HuH-7 (cell line): ENCODE data around the gene MPST.

ENCODE experiments used
- DNase-seq: peaks from one replicate; pipeline ENCODE4 v3.0.0; 2011; ENCODE audit warnings: low spot score

MPST gene

DNA sequence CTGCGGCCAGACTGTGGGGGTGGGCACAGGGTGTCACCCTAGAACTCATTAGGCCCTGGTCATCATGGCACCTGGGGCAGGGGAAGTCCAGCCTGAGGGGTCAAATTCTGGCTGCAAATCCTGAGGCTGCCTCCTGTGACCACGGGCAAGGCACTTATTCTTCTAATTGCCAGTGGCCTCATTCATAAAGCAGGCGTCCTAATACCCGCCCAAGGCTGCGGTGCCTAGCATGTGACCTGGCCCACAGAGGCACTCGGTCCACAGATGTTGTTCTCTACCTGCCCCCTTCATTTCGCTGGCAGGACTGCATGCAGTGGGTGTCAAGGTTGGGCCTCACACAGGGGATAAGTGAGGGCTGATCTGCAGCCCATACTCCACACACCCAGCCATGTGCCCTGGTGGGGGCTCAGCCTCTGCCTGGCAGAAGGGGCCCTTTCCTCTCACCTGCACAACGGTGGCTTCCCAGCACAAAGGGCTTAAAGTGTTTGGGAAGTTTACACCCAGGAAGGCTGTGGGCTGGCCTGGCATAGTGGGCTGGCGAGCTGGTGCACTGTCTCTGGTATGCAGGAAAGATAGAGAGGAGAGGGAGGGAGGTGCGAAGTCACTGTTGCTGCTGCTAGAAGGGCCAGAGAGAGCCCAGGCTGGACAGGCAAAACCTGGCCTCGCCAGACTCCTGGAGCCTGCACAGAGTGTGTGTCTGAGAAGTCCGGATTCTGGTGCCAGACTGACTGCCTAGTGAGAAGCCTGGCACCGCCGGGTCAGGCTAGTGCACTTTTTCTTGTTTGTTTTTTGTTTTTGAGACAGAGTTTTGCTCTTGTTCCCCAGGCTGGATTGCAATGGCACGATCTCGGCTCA is 3.2 kb downstream of the MPST start:
- DNase-seq = no peak

DNA sequence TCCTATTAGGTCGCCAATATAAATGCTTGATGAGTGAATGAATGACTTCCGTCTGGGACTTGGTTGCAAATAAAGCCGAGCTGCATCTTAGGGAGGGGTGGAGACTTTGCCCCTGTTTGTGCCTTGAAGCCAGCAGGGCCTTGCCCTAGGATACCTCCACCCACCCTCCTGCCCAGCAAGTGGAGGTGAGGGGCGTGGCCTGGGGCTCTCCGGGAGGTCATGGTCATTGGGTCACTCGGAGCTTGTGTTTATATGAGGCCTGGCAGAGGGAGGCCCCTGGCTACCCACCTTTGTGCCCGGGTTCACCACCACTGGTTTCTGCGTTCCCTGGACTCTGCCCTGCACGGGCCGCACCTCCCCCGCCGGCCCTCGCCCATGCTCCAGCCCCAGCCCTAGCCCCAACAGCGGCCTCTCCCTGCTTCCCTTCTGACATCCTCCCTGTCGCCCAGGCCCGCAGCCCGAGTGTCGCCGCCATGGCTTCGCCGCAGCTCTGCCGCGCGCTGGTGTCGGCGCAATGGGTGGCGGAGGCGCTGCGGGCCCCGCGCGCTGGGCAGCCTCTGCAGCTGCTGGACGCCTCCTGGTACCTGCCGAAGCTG is 4.3 kb downstream of the MPST start:
- no peak for DNase-seq

DNA sequence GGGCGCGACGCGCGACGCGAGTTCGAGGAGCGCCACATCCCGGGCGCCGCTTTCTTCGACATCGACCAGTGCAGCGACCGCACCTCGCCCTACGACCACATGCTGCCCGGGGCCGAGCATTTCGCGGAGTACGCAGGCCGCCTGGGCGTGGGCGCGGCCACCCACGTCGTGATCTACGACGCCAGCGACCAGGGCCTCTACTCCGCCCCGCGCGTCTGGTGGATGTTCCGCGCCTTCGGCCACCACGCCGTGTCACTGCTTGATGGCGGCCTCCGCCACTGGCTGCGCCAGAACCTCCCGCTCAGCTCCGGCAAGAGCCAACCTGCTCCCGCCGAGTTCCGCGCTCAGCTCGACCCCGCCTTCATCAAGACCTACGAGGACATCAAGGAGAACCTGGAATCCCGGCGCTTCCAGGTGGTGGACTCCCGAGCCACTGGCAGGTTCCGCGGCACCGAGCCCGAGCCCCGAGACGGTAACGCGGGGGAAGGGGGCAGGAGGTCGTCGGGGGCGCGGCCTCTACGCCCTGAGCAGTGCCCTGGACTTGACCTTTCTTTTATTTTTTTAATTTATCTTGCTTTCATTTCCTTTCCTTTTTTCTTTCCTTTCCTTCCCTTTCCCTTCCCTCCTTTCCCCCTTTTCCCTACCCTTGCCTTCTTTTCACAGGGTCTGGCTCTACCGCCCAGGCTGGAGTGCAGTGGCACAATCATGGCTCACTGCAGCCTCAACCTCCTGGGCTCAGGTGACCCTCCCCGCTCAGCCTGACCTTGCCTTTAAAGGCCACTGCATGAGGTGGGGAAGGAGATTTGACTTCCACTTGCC is 5.0 kb downstream of the MPST start:
- no peak for DNase-seq

DNA sequence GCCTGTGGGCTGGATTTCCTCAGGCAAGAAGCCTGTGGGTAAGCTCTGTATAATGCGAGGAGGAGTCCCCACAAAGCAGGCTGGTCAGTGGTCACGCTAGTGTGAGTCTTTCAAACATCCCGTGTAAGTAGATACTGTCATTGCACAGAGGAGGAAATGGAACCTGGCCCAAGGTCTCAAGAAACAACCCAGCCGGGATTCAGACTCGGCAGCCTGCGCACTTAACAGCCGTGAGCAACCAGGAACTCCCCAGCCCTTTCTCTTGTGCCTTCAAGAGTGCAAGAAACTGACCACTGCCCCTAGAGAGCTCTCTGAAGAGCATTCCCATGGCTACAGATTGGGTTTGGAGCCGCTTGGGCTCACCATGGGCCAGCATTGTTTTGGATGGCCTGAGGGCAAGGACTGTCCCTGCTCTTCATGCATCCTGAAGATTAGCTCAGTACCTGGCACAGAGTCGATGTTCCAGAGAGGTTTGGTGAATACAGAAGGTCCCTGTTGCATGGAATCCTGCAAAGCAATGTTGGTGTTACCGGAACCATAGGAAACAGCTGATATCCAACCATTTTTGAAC is 6.0 kb downstream of the MPST start:
- no peak for DNase-seq

DNA sequence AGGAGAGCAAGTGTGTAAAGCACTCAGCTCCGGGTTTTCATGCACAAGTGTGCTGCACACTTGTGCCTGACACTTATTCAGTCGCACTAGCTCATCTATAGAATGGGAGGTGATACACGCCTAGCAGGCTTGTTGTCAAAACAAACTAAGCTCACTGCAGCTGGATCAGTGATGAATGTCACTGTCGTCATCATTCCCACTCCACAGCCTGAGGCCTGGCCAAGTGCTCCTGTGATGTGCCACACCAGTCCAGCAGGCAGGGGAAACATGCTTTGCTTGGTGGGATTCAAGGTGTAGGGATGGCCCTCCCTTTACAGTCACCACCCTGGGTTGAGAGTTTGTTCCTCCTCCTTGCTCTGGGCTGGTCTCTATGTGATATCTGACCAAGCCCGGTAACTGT is 6.8 kb downstream of the MPST start:
- no peak for DNase-seq

DNA sequence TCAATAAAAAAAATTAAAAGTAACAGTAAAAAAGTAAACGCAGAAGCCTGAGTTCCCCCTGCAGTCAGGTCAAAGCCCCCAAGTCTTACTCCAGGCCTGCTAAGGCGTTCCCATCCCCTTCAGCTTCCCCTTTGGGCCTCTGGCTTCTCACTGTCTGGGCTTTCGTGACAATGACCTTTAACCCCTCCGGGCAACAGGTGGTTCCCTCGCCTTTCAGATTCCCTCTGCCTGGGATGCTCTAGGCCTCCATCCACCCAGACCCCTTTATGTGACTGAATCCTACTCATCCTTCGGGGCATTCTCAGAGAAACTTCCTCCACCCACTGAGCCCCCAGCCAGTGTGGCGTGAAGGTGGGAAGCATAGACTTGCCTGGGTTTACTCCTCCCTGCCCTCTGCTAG is 8.0 kb downstream of the MPST start:
- DNase-seq = no peak

DNA sequence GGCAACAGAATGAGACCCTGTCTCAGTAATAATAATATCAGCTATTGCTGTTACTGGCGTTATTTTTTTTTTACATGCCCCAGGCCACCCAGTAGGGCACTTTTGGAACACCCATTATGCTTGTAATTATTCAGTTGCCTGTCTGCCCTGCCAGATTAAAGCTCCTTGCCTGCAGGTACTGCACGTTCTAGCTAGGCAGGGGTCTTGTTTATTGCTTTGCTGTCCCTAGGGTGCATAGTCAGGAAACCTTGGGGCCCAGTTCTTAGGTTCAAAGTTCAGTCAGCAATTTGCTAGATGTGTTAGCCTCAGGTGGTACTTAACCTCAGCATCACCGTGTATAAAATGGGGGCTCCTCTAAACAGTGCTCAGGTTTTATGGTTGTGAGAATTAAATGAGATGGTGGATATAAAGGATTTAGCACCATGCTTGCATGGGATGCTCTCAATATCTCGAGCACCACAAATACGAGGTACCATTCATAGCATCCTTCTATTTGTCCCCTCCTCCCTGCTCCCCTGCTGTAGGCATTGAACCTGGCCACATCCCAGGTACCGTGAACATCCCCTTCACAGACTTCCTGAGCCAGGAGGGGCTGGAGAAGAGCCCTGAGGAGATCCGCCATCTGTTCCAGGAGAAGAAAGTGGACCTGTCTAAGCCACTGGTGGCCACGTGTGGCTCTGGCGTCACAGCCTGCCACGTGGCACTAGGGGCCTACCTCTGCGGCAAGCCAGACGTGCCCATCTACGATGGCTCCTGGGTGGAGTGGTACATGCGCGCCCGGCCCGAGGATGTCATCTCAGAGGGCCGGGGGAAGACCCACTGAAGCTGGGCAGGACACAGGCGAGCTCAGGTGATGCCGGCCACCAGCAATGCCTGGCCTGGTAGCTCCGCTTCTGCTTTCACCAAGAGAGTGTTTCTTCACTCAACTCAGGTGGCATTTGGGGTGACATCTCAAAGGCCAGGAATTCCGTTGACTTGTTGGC is 9.4 kb downstream of the MPST start:
- DNase-seq = no peak

DNA sequence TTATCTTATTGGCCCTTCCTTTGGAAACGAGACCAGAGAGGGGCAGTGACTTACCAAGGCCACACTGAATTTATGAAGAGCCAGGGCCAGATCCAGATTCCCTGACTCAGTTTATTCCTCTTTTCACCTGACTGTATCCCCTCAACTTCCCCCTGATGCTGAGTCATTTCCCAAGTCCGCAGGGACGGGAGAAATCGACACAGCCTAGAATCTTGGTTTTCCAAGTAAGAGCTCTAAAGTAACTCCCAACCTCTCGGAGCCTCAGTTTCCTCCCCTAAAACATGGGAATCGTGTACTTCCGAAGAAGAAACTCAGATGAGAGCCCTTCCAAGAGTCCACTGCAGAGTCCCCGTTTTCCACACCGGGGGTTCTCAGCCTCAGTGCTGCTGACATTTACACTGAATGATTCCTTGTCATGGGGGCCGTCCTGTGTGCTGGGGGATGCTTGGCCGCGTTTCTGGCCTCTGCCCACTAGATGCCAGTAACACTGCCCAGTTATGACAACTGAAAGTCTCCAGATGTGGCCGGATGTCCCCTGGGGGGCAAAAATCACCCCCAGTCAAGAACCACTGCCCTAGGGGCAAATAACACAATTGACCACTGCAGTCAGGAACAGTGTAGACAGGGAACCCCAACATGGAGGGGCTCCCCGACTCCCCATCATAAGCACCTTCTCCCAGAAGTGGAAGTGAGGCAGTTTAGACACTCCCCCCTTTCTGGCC is 11.2 kb downstream of the MPST start:
- DNase-seq = no peak

DNA sequence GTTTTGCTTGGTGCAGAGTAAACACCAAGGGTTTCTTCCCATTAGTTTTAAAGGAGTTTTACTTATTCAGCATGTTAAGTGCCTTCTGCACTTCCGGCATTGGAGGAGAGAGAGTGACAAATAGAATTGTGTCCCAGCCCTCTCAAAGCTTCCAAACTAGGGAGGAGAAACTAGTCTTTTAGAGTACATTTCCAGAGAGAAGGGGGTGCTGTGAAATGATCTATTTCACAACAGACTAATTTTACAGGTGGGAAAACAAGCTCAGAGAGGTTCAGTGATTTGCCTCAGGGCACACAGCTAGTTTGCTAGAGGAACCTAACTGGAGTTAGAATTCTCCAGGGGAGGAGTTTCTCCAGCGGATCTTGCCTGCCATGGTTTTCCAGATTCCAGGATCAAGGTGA is 12.6 kb downstream of the MPST start:
- DNase-seq = no peak

DNA sequence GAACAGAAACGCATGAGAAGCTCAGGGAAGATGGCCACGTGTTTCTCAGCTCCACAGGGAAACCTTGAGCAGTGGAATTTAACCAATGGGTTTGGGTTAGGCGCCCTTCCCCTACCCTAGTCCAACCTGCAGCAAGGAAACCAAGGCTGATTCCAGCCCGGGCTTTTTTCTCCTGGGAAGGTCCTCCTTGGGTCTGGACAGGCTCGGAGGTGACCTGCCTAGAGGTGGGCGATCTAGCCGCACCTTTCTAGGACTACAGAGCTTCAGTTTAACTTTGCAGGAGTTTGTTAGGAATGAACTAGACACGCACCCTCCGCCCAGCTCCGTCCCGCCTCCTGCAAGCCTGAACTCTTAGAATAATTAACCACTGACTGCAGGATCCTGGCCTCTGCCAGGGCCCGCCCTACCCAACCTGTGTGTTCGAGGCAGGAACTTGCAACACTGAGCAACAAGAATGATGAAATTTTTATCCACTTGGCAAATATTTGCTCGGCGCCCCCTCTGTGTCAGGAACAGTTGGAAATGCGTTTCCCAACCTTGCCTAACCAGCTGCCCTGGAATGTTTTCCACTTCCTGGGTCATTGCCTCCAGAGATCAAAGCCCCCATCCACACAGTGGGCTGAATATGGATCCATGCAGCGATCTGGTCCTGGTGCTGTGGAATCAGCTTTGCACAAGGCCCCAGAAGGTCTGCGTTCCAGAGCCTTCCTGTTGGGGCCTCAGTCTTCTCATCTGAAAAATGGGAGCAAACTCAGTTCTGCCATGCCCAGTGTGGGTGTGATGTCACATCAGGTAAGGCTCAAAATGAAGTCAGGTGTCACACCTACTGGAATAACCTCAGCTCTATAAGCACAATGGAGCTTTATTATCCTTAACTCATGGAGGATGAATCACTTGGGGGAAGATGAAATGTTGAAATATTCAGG is 13.3 kb downstream of the MPST start:
- DNase-seq = peak; percentile 91

DNA sequence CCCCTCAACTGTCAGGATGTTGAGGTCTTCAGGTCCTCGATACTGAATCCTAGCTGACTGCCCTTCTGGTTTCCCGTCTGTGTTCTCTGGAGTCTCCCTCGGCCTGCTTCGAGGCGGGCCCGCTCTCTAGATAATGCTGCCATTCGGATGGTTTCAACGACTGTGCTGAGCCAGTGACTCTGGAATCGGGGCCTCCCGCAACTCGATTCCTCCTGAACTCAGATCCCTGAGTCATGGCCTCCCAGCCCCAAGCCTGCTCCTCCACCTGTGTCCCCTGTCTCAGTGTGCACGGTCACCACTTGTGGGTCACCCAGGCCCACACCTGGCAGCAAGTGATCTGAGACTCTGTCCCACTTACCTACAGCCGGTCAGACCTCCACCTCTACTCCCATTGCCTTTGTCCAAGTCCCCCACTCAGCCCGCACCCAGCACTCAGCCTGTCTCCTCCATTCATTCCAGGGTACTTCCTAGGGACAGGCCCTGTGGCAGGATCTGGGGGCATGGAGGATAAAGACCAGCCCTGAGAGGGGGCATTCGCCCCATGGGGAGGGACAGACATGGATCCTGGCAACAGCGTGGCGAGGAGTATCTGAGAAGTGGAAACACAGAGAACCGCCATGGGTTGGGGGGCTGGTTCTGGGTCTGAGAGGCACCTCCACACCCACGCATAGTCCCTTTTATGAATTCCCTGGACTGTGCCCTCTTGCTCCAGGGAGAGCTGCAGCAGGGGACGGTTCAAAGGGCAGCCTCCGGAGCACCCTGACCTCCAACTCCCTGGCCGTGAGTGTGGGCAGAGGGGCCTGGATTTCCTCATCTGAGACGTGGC is 14.3 kb downstream of the MPST start:
- DNase-seq = no peak

DNA sequence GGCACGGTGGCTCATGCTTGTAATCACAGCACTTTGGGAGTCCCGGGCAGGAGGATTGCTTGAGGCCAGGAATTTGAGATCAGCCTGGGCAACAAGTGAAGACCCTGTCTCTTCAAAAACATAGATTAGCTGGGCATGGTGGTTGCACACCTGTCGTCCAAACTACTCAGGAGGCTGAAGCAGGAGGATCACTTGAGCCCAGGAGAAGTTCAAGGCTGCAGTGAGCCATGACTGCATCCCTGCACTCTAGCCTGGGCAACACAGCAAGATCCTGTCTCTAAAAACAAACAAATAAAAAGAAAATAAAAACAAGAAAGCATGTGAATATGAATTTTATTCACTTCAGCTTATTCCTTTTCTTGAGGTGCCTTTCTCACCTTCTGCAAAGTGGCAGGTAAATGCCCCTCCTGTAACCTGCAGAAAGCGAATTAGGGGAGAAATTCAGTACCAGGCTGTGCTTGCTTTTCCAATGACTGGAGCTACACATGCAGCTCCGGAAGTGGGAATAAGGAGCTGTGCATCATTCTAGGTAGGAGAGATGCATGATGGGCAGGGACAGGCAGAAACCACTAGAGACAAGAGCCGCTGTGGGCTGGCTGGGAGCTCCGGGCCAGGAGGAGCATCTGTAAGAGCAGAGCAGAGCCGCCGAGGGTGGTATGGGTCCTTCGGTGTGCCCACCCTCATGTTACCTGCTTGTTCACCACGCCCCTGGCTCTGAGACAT is 17.3 kb downstream of the MPST start:
- no peak for DNase-seq

DNA sequence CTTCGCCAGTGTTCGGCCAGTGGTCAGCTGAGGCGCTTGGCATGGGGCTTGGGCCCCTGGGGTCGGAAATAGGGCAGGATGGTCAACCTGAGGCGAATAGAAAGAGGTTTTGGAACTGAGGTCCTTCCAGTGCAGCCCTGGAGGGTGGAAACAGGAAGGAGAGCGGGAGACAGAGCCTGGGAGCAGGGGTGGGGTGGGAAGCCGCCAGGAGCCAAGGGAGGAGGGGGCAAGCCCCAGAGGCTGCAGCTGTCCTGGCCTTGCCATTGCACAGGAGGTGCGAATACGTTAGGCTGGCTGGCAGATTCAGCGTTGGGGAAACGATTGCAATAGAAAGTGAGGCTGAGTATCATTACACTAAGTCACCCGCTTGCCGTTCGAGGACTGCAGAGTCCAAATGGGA is 18.1 kb downstream of the MPST start:
- no peak for DNase-seq

DNA sequence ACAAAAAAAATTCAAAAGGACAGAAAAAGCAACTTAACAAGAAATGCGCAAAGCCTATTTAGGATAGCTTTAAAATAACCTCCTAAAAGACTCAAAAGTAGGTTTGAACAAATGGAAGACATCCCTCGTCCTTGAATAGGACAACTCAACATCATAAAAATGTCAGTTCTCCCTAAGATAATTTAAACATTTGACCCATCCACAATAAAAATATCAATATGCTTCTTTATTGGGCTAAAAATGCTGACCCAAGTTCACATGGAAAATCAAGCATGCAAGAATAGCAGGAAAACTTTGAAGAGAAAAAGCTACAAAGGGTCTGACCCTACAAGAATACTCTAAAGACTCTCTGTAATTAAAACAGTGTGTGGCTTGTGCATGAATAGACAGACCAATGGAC is 19.9 kb downstream of the MPST start:
- no peak for DNase-seq

DNA sequence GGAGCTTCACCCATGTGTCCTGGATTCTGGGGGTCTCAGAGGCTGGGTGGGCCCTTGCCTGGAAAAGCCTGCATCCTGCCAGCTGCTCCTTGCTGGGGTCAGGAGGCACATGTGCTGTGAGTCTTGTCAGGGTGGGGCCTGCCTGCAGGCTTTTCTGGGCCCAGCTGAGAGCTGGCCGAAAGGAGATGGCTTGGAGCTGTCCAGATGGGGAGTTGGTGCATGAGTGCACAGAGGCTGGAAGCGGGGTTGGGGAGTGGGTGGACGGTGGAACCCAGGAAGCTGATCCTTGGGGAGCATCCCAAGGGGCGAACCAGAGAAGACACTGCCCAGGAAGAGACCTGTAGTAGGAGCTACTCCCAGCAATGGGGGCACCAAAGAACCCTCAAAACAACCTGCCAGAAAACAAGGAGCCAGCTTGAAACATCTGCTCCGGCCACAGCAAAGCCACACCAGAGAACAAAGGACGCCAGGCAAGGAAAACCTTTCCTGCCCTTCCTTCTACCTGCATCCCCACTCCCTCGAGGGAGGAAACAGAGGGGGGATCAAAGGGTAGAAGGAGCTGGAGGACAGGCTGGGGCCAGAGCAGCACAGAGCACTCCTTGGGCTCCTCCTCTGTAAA is 23.8 kb downstream of the MPST start:
- DNase-seq = no peak

DNA sequence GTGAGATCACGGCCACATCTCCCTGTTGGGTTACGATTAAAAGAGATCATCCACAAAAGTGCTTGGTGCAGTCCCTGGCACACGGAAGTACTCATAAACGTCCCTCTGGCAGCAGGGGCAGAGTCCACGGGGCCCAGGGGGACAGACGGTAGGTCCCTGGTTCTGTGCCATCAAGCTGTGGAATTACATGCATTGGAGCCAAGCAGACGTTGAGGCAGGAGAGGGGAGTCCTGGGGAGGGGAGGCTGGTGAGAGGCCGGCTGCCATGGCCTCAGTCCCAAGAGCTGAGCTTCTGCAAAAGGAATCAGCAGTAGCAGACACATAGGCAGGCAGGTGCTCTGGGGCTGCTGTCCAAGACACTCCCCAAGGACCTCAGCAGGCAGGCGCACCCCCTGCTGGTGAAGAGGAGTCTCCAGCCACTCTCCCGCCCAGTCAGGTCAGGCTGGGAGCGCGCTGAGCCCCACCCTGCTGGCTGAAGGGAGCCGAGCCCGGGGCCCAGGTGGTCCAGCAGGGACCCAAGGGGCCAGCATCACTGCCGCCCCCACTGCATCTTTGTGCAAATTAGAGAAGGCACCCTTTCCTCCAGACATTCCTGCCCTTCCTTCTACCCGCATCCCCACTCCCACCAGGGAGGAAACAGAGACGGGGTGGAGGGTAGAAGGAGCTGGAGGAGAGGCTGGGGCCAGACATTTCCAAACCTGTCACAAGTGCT is 24.4 kb downstream of the MPST start:
- peak; percentile 92 for DNase-seq
